Measurements from ENCODE around the gene CSTF1. TPM values are rescaled to one million over a fixed set of nuclear protein-coding genes. Genes with fewer than 3 reads are reported as not detected.

CSTF1 gene
- total RNA-seq, 1 experiment from 2014 or later, result 44.5 TPM

DNA sequence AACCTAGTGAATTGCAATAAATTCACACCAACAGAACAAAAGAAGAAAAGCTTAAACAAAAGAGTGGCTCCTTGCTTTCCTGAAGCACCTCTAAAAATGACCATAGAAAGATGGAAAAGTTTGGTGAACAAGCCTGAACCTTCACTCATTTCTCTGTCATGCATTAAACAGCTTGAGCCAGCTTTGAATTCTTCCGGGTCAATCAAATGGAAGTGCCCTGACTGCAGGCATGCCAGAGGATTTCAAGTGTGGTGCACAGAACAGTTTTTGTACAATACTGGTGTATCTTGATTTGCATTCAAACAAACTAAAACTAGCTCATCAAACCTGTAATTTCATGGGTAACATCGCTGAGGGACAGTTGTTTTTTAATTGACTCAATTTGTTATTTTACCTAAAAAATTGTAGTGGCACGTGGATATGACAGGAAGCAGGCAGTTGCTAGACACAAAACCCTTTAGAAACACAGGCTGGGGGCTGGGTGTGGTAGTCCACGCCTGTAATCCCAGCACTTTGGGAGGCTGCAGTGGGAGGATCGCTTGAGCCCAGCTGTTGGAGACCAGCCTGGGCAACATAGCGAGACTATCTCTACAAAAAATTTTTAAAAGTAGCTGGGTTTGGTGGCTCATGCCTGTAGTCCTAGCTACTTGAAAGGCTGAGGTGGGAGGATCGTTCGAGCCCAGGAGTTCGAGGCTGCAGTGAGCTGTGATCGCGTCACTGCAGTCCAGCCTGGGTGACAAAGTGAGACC lies 28.7 kb downstream of the CSTF1 start:
- intact Hi-C loops (cut with micrococcal nuclease), result no loop called here
- ATAC-seq, result no peak
- Histone ChIP-seq H2AFZ (ENCODE audit: low read depth, low read length, poor library complexity, severe bottlenecking) (no peak overlapping the region), H3K4me3 (replicated peaks in 1 of 2; ENCODE audit: low read depth in 1 of 2, low read length in 2 of 2) (no peak overlapping the region), H3K79me2 (ENCODE audit: insufficient read depth, low read length) (no peaks in the 10 kb centered on the region), H4K20me1 (ENCODE audit: insufficient read depth) (no peaks in the 10 kb centered on the region), H3K36me3 (ENCODE audit: control insufficient read depth in 1 of 2, insufficient read depth in 2 of 2, low read length in 2 of 2) (no peaks in the 10 kb centered on the region), H3K9ac (ENCODE audit: low read length) (no peak overlapping the region), H3K27ac (ENCODE audit: low read depth, low read length) (no peak overlapping the region), H3K9me2 (ENCODE audit: insufficient read depth) (no peaks in the 10 kb centered on the region), H3K4me2 (ENCODE audit: low read length) (no peak overlapping the region), H3K27me3 (ENCODE audit: insufficient read depth, low read length) (no peaks in the 10 kb centered on the region), H3K9me3 (ENCODE audit: control insufficient read depth in 1 of 2, insufficient read depth in 1 of 2, low read depth in 1 of 2, low read length in 2 of 2) (no peaks in the 10 kb centered on the region), H3K4me1 (ENCODE audit: control insufficient read depth in 1 of 2, insufficient read depth in 2 of 2, low read length in 2 of 2) (peaks cover 15 to 21% of the 10 kb centered on the region in 2 experiments)
- ChIA-PET CTCF (no interaction called here), POLR2A (no interaction called here), RAD21 (ENCODE audit: low non-redundant PET in 1 of 2, low total read pairs in 2 of 2, uncharacterized antibody in 2 of 2, unreplicated experiment in 2 of 2) (no interaction called here)
- no TSS peak for BruUV-seq (replicated peaks)
- no peak for DNase-seq (ENCODE audit: low read depth, low spot score)
- TF ChIP-seq TCF7L2 (IDR thresholded peaks at IDR 0.05; ENCODE audit: borderline replicate concordance, extremely low read depth, insufficient read depth, insufficient read length), result no peak
- TF ChIP-seq, protein P1, sequence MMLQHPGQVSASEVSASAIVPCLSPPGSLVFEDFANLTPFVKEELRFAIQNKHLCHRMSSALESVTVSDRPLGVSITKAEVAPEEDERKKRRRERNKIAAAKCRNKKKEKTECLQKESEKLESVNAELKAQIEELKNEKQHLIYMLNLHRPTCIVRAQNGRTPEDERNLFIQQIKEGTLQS (IDR thresholded peaks at IDR 0.05), result no peak
- TF ChIP-seq FOSL1 (IDR thresholded peaks at IDR 0.05; ENCODE audit: low read depth), result no peak
- TF ChIP-seq POLR2A (IDR thresholded peaks at IDR 0.05; ENCODE audit: borderline replicate concordance, extremely low read depth, insufficient read depth, insufficient read length), result no peak
- TF ChIP-seq, protein P2, sequence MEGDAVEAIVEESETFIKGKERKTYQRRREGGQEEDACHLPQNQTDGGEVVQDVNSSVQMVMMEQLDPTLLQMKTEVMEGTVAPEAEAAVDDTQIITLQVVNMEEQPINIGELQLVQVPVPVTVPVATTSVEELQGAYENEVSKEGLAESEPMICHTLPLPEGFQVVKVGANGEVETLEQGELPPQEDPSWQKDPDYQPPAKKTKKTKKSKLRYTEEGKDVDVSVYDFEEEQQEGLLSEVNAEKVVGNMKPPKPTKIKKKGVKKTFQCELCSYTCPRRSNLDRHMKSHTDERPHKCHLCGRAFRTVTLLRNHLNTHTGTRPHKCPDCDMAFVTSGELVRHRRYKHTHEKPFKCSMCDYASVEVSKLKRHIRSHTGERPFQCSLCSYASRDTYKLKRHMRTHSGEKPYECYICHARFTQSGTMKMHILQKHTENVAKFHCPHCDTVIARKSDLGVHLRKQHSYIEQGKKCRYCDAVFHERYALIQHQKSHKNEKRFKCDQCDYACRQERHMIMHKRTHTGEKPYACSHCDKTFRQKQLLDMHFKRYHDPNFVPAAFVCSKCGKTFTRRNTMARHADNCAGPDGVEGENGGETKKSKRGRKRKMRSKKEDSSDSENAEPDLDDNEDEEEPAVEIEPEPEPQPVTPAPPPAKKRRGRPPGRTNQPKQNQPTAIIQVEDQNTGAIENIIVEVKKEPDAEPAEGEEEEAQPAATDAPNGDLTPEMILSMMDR (IDR thresholded peaks at IDR 0.05 in 2 of 3, conservative IDR thresholded peaks at IDR 0.05 in 1 of 3; ENCODE audit: borderline replicate concordance in 1 of 3, insufficient read depth in 1 of 3, low read depth in 2 of 3, low read length in 2 of 3), result no peak
- TF ChIP-seq, protein P3, sequence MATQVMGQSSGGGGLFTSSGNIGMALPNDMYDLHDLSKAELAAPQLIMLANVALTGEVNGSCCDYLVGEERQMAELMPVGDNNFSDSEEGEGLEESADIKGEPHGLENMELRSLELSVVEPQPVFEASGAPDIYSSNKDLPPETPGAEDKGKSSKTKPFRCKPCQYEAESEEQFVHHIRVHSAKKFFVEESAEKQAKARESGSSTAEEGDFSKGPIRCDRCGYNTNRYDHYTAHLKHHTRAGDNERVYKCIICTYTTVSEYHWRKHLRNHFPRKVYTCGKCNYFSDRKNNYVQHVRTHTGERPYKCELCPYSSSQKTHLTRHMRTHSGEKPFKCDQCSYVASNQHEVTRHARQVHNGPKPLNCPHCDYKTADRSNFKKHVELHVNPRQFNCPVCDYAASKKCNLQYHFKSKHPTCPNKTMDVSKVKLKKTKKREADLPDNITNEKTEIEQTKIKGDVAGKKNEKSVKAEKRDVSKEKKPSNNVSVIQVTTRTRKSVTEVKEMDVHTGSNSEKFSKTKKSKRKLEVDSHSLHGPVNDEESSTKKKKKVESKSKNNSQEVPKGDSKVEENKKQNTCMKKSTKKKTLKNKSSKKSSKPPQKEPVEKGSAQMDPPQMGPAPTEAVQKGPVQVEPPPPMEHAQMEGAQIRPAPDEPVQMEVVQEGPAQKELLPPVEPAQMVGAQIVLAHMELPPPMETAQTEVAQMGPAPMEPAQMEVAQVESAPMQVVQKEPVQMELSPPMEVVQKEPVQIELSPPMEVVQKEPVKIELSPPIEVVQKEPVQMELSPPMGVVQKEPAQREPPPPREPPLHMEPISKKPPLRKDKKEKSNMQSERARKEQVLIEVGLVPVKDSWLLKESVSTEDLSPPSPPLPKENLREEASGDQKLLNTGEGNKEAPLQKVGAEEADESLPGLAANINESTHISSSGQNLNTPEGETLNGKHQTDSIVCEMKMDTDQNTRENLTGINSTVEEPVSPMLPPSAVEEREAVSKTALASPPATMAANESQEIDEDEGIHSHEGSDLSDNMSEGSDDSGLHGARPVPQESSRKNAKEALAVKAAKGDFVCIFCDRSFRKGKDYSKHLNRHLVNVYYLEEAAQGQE (IDR thresholded peaks at IDR 0.05; ENCODE audit: low read depth), result no peak
- no peak for TF ChIP-seq YY1 (IDR thresholded peaks at IDR 0.05; ENCODE audit: extremely low read depth, insufficient replicate concordance, low read depth, low read length)
- no peak for TF ChIP-seq EZH2 (IDR thresholded peaks at IDR 0.05)
- TF ChIP-seq RAD21 (IDR thresholded peaks at IDR 0.05; ENCODE audit: low read depth), result no peak
- no peak for TF ChIP-seq ELF1 (IDR thresholded peaks at IDR 0.05; ENCODE audit: borderline replicate concordance, low read depth)
- TF ChIP-seq ZNF274 (IDR thresholded peaks at IDR 0.05; ENCODE audit: low read depth, low read length), result no peak
- TF ChIP-seq CBX3 (IDR thresholded peaks at IDR 0.05; ENCODE audit: low read depth), result no peak
- no peak for TF ChIP-seq SIN3A (IDR thresholded peaks at IDR 0.05; ENCODE audit: low read depth)
- no peak for TF ChIP-seq EGR1 (IDR thresholded peaks at IDR 0.05; ENCODE audit: low read depth)
- TF ChIP-seq JUND (IDR thresholded peaks at IDR 0.05), result no peak
- TF ChIP-seq ZFX (IDR thresholded peaks at IDR 0.05), result no peak
